ENCODE data around the gene GDPD2.

GDPD2 gene

DNA sequence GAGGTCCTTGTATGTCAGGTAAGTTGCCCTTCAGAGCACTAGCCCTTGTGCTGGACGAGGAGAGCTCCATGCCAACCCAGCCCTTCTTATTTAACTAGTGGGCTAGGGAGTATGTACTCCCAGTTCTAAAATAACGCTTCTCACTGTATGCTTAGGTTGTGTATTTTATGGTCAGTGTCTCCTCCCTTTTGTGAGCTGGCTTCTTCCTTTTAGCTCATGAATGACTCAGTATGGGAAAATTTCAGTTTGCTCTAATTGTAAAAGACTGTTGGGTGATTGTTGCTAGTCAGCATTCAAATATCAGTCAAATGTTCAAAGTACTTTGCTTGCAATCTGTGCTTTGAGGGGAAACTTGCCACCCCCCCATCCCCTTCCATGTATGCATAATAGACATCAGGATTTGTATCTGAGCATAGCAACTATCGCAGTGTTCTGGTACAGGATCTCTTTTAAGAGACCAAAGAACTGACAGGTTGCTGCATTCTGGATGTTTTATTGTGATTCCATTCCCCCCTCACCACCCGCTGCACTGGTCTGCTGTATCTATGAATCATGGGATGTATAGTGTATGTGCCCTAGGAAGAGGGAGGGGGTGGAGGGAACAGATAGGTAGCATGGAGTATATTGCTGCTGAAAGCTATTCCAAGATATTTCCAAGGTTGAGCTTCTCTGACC, 56.3 kb downstream of the GDPD2 start:
- Histone ChIP-seq H3K36me3 (ENCODE audit: insufficient read depth, low read length) (no peaks in the 10 kb centered on the region), H3K79me2 (ENCODE audit: insufficient read depth, low read length) (no peaks in the 10 kb centered on the region), H3K9me3 (ENCODE audit: insufficient read depth, low read length, severe bottlenecking) (no peaks in the 10 kb centered on the region), H3K4me2 (ENCODE audit: insufficient read depth, low read length) (no peak overlapping the region), H3K4me1 (ENCODE audit: insufficient read depth, low read length) (no peaks in the 10 kb centered on the region; the same call in 1 of the 2 replicates), H4K20me1 (ENCODE audit: insufficient read depth, low read length) (no peaks in the 10 kb centered on the region), H3K9ac (ENCODE audit: low read depth, low read length) (no peak overlapping the region), H3K27ac (ENCODE audit: low read length) (no peak overlapping the region), H2AFZ (ENCODE audit: low read depth, low read length) (no peak overlapping the region), H3K4me3 (ENCODE audit: low read depth in 1 of 2, low read length in 2 of 2) (no peak overlapping the region), H3K27me3 (ENCODE audit: insufficient read depth, low read length, poor library complexity) (no peaks in the 10 kb centered on the region)
- DNase-seq (no peak), ATAC-seq (ENCODE audit: insufficient read depth, low read depth) (no peak)
- TF ChIP-seq EZH2 (IDR thresholded peaks at IDR 0.05; ENCODE audit: borderline replicate concordance, low read depth, low read length, severe bottlenecking), result no peak
- TF ChIP-seq, protein P1, sequence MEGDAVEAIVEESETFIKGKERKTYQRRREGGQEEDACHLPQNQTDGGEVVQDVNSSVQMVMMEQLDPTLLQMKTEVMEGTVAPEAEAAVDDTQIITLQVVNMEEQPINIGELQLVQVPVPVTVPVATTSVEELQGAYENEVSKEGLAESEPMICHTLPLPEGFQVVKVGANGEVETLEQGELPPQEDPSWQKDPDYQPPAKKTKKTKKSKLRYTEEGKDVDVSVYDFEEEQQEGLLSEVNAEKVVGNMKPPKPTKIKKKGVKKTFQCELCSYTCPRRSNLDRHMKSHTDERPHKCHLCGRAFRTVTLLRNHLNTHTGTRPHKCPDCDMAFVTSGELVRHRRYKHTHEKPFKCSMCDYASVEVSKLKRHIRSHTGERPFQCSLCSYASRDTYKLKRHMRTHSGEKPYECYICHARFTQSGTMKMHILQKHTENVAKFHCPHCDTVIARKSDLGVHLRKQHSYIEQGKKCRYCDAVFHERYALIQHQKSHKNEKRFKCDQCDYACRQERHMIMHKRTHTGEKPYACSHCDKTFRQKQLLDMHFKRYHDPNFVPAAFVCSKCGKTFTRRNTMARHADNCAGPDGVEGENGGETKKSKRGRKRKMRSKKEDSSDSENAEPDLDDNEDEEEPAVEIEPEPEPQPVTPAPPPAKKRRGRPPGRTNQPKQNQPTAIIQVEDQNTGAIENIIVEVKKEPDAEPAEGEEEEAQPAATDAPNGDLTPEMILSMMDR (IDR thresholded peaks at IDR 0.05; ENCODE audit: borderline replicate concordance, extremely low read depth, low read length, poor library complexity, severe bottlenecking), result no peak

DNA sequence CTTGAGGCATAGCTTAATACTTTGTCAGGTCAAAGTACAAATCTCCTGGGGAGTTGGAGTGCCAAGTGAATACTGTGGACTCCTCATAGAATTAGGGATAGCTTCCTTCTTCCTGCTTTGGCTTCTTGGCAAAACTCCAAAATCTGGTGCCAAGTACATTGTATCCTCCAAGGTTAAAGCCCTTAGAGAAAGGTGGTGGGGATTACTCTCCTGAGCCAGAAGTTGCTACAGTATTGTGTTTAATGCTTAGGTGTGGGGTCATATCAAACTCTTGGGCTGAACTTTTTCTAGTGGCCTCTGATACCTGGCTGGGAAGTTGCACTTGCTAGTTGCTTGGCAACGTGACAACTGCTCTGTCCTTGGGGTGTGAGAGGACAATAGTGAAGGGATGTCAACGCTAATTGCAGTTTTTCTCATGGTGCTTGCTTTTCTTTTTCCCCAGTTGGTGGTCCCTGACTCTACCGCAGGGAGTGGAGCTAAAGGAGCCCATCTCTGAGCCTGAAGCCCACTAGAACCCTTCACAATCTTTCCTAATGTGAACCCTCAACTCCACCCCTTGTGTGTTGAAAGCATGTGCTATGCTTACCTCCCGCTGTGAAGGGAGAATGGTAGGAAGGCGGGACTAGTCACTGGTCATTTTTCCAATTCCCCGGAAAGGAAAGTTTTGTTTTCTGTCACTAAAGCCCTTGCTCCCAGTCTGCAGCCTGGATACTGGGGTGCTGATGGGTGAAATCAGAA, 57.0 kb downstream of the GDPD2 start:
- TF ChIP-seq, protein P1 (IDR thresholded peaks at IDR 0.05; ENCODE audit: borderline replicate concordance, extremely low read depth, low read length, poor library complexity, severe bottlenecking), result no peak
- no peak for TF ChIP-seq EZH2 (IDR thresholded peaks at IDR 0.05; ENCODE audit: borderline replicate concordance, low read depth, low read length, severe bottlenecking)
- Histone ChIP-seq H4K20me1 (ENCODE audit: insufficient read depth, low read length) (no peaks in the 10 kb centered on the region), H3K36me3 (ENCODE audit: insufficient read depth, low read length) (no peaks in the 10 kb centered on the region), H3K4me3 (ENCODE audit: low read depth in 1 of 2, low read length in 2 of 2) (no peak overlapping the region), H3K4me2 (ENCODE audit: insufficient read depth, low read length) (no peak overlapping the region), H2AFZ (ENCODE audit: low read depth, low read length) (no peak overlapping the region), H3K9ac (ENCODE audit: low read depth, low read length) (no peak overlapping the region), H3K27me3 (ENCODE audit: insufficient read depth, low read length, poor library complexity) (no peaks in the 10 kb centered on the region), H3K4me1 (ENCODE audit: insufficient read depth, low read length) (no peaks in the 10 kb centered on the region; the same call in 1 of the 2 replicates), H3K9me3 (ENCODE audit: insufficient read depth, low read length, severe bottlenecking) (no peaks in the 10 kb centered on the region), H3K27ac (ENCODE audit: low read length) (no peak overlapping the region), H3K79me2 (ENCODE audit: insufficient read depth, low read length) (no peaks in the 10 kb centered on the region)
- ATAC-seq (ENCODE audit: insufficient read depth, low read depth), result no peak
- no peak for DNase-seq

DNA sequence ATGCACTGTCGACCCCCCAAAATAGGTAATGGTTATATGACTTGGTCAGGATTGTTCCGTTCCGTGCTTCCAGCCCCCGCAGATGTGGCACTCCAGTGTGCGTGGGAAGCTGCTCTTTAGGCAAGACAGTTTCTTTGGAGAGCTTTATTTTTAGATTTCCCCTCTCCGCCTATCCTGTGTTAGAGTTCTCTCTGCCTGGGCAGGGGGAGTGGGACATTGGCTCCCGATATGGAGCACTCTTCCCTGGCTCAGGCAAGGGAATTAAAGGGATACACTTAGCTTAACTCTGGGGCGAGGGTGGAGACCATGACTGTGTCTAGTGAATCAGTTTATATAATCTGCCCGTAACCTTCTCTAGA, 57.5 kb downstream of the GDPD2 start:
- no peaks in the 10 kb centered on the region for H3K79me2 ChIP-seq (ENCODE audit: insufficient read depth, low read length)
- no peaks in the 10 kb centered on the region; the same call in 1 of the 2 replicates for H3K4me1 ChIP-seq (ENCODE audit: insufficient read depth, low read length)
- no peaks in the 10 kb centered on the region for H4K20me1 ChIP-seq (ENCODE audit: insufficient read depth, low read length)
- no peaks in the 10 kb centered on the region for H3K9me3 ChIP-seq (ENCODE audit: insufficient read depth, low read length, severe bottlenecking)
- no peak overlapping the region for H3K4me2 ChIP-seq (ENCODE audit: insufficient read depth, low read length)
- H2AFZ ChIP-seq (ENCODE audit: low read depth, low read length), result no peak overlapping the region
- TF ChIP-seq, protein P1 (IDR thresholded peaks at IDR 0.05; ENCODE audit: borderline replicate concordance, extremely low read depth, low read length, poor library complexity, severe bottlenecking), result no peak
- no peak for TF ChIP-seq EZH2 (IDR thresholded peaks at IDR 0.05; ENCODE audit: borderline replicate concordance, low read depth, low read length, severe bottlenecking)
- no peaks in the 10 kb centered on the region for H3K36me3 ChIP-seq (ENCODE audit: insufficient read depth, low read length)
- H3K27ac ChIP-seq (ENCODE audit: low read length), result no peak overlapping the region
- no peak overlapping the region for H3K9ac ChIP-seq (ENCODE audit: low read depth, low read length)
- no peaks in the 10 kb centered on the region for H3K27me3 ChIP-seq (ENCODE audit: insufficient read depth, low read length, poor library complexity)
- no peak overlapping the region for H3K4me3 ChIP-seq (ENCODE audit: low read depth in 1 of 2, low read length in 2 of 2)
- DNase-seq (no peak), ATAC-seq (ENCODE audit: insufficient read depth, low read depth) (no peak)

All from DND-41 (cell line).